Activated CD4-positive, alpha-beta memory T cell treated with anti-CD3 and anti-CD28 coated beads for 36 hours (primary cell): Measurements from ENCODE around the gene TRMU. TPM values are rescaled to one million over a fixed set of nuclear protein-coding genes. Genes with fewer than 3 reads are reported as not detected.

Experiments used
- CTCF ChIA-PET: fragments of 350-600 bp; sonication (Branson Sonifier 250); formaldehyde crosslinking; loops from one replicate; lab custom pipeline; 2021; ENCODE audit warnings: antibody characterized with exemption, inconsistent platforms; lab: Charles Lee
- POLR2A ChIA-PET: fragments of 350-600 bp; sonication (Branson Sonifier 250); formaldehyde crosslinking; loops from one replicate; lab custom pipeline; 2021; ENCODE audit warnings: antibody characterized with exemption; lab: Charles Lee
- DNase-seq: peaks from one replicate; pipeline ENCODE4 v3.0.0-alpha.2; 2020
- H3K27ac Mint-ChIP-seq: one replicate; pipeline ENCODE4 v1.8.0; 2021; ENCODE audit warnings: mixed read lengths
- H3K27me3 Mint-ChIP-seq: one replicate; pipeline ENCODE4 v1.8.0; 2021; ENCODE audit warnings: mixed read lengths
- H3K36me3 Mint-ChIP-seq: one replicate; pipeline ENCODE4 v1.8.0; 2021; ENCODE audit warnings: mixed read lengths
- H3K4me1 Mint-ChIP-seq: one replicate; pipeline ENCODE4 v1.8.0; 2021; ENCODE audit warnings: low read depth, mixed read lengths
- H3K4me3 Mint-ChIP-seq: one replicate; pipeline ENCODE4 v1.8.0; 2021; ENCODE audit warnings: mild to moderate bottlenecking, mixed read lengths
- H3K9me3 Mint-ChIP-seq: one replicate; pipeline ENCODE4 v1.8.0; 2021; ENCODE audit warnings: mixed read lengths
- intact Hi-C: fragments of 100-400 bp; cut with micrococcal nuclease; formaldehyde crosslinking; loops from one replicate; pipeline ENCODE4 v1.15.1; 2023
- total RNA-seq, 2 experiments: library from RNA; stranded (reverse); gene quantifications; one replicate each; pipeline ENCODE4 v1.2.3, GENCODE V29; 2021

The TRMU gene
- total RNA-seq, 2 experiments from 2014 or later, result 61.3 to 63.2 TPM

DNA sequence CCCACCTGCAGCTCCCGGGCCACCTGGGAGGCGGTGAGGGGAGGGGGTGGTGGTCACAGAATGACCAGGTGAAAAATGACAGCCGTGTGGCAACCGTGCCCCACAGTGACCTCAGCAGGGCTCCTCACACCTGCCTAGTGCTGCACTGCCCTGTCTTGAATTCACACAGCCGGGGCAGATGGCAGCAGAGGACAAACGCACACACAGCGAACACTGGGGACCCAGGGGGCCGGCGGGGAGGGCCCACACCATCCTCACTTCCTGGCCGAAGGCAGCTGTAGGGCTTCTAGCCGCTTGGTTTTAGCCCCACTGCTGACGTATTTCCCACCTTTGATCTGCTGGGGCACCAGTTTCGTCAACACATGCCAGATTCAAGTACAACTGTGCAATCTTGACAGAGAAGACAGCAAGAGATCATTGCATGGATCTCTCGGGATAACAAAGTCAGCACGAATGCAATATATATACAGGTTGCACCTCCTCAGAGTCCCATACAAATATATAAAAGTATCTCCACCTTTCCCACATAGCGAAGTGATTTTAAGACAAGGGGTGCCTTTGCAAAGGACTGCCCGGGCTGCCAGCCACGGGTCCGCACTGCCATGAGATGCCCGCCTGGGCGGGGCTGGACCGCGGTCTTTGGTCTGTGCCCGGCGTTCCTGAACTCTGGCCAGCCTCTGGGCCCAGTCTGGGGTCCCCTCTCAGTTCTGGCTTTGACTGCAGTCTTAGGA lies 26.9 kb downstream of the TRMU start:
- Mint-ChIP-seq H3K9me3 (no peaks in the 10 kb centered on the region), H3K36me3 (peaks cover 9% of the 10 kb centered on the region), H3K27ac (no peak overlapping the region), H3K4me1 (peaks cover 2% of the 10 kb centered on the region), H3K4me3 (no peak overlapping the region), H3K27me3 (peaks cover 2% of the 10 kb centered on the region)
- ChIA-PET POLR2A (no interaction called here), CTCF (interaction anchor here (1.0 to 1.4 kb wide), 2 partner anchors 179 to 201 kb away, joined by 3 to 4 read pairs; no protein-coding TSS in a partner anchor)
- no peak for DNase-seq
- intact Hi-C loops, result no loop called here

DNA sequence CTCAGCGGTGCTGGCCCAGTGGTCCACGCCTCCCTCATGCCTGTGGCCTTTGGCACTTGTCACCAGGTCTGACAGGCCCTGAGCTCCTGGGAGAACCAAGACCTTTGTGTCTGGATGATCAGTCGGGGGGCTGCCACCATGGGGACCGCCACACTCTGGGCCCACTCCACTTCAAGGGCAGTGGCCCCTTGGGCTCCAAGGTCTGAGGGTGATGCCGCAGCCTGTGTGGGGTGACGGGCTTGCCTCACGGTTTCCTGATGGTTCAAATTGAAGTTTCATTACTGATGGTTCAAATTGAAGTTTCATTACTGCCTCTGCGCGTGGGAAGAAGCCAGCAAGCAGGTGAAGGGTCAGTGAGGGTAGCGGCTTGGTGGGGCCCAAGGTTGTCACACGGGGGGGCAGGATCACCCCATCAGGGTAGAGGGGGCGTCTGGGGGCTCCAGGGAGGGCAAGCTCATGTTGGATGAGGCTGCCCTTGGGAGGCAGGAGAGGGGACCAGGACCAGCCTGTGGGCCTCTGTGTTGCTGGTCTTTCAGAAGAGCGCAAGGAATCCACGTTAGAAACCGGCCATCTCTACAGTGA lies 27.5 kb downstream of the TRMU start:
- CTCF ChIA-PET, result interaction anchor here (1.4 kb wide), 1 partner anchor 179 kb away, joined by 4 read pairs; no protein-coding TSS in a partner anchor
- intact Hi-C loops, result no loop called here
- peaks cover 2% of the 10 kb centered on the region for H3K27me3 Mint-ChIP-seq
- peaks cover 2% of the 10 kb centered on the region for H3K4me1 Mint-ChIP-seq
- no peak overlapping the region for H3K27ac Mint-ChIP-seq
- no peaks in the 10 kb centered on the region for H3K9me3 Mint-ChIP-seq
- DNase-seq, result no peak
- no peak overlapping the region for H3K4me3 Mint-ChIP-seq
- peaks cover 6% of the 10 kb centered on the region for H3K36me3 Mint-ChIP-seq
- POLR2A ChIA-PET, result no interaction called here

DNA sequence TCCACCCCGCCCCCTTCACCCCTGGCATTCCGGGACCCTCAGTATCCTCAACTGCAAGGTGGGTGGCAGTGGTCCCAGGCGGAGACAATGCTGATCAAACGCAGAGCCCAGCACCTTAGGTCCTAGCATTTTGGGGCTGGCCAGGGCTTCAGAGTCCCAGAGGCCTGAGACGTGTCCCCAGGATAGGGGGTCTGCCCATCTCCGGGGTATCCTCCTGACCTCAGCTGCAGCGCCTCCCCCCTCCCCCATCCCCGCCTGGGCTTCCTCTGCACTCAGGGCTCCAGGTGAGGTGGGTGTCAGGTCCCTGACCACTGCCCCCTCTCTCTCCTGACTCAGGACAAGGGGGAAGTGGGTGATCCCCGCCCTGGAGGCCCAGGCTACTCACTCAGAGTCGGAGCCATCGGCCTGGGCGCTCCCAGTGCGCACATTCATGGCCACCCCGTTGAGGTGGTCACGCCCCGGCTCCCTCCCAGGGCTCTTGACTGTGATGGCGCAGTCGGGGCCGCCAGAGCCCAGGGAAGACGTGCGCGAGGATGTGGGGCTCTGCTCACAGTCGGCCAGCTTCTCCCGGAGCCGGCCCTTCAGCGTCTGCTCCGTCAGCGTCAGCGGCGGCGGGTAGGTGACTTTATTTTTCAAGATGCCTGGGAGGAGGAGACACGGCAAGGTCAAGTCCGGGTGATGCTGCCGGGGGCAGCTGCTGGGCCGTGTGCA lies 28.3 kb downstream of the TRMU start:
- DNase-seq, result no peak
- CTCF ChIA-PET, result interaction anchor here (1.4 kb wide), 1 partner anchor 178 kb away, joined by 4 read pairs; no protein-coding TSS in a partner anchor
- H3K4me3 Mint-ChIP-seq, result no peak overlapping the region
- H3K4me1 Mint-ChIP-seq, result peaks cover 2% of the 10 kb centered on the region
- H3K27ac Mint-ChIP-seq, result no peak overlapping the region
- peaks cover 2% of the 10 kb centered on the region for H3K27me3 Mint-ChIP-seq
- intact Hi-C loops, result no loop called here
- H3K36me3 Mint-ChIP-seq, result peaks cover 2% of the 10 kb centered on the region
- H3K9me3 Mint-ChIP-seq, result no peaks in the 10 kb centered on the region
- POLR2A ChIA-PET, result no interaction called here

DNA sequence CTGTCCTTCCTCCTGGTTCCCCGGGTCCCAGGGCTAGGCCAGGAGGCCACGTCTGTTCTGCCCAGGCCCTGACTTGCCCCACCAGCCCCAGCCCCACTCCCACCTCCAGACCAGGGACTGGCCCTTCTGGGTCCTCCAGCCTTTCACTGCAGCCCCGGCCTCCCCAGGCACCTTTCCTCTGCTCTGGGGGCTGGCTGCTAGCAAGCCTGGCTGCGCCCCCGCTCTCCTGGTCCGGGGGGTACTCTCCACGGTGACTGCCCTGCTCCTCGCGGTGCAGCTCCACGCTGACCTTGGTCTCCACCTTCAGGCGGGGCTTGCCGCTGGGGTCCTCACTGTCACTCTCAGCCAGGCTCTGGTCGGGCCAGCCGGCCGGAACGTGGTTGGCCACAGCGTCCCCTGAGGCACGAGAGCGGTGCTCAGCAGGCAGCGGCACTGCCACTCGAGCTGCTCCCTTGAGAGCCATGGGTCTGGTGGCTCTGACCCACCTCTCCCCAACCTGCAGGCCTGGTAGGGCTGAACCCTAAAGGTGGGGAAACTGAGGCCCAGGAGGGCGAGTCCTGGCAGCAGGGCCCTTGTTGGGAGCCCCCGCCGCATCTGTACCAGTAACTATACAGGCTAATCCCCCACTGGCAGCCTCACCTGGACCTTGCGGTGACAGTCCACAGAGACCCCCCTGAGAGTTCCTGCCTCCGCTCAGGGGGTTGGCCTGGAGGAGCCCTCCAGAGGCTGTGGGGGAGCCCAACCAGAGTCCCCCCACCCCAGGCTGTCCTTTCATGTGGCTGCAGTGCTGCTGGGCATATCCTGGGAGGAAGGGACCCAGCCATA lies 29.0 kb downstream of the TRMU start:
- no peak overlapping the region for H3K27ac Mint-ChIP-seq
- H3K4me1 Mint-ChIP-seq, result peaks cover 2% of the 10 kb centered on the region
- peaks cover 2% of the 10 kb centered on the region for H3K27me3 Mint-ChIP-seq
- H3K4me3 Mint-ChIP-seq, result no peak overlapping the region
- DNase-seq, result no peak
- ChIA-PET POLR2A (no interaction called here), CTCF (interaction anchor here (0.6 to 1.4 kb wide), 2 partner anchors 28 to 177 kb away, joined by 3 to 4 read pairs; no protein-coding TSS in a partner anchor)
- intact Hi-C loops, result no loop called here
- no peaks in the 10 kb centered on the region for H3K9me3 Mint-ChIP-seq
- H3K36me3 Mint-ChIP-seq, result no peaks in the 10 kb centered on the region

DNA sequence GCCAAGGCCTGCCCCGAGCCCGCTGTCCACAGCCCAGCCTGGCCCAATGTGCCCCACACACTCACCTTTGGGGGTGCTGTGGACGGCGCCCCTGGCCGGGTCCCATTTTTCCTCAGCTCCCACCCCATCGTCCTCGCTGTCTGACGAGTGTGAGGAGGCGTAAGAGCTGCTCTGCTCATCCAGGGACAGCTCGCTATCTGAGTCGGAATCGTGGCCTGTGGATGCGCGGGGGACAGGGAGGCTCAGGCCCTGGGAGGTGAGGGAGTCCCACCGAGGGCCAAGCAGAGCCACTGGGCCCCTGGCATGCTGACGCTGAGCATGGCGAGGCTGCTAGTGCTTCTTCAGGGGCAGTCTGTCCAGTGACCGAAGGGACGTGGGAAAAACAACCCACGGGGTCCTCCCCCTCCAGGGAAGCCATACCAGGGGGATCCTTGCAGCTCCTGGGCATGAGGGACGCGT lies 29.7 kb downstream of the TRMU start:
- intact Hi-C loops, result no loop called here
- H3K36me3 Mint-ChIP-seq, result no peaks in the 10 kb centered on the region
- no peaks in the 10 kb centered on the region for H3K9me3 Mint-ChIP-seq
- ChIA-PET CTCF (interaction anchor here (0.6 to 5.4 kb wide), 2 partner anchors 27 to 176 kb away, joined by 3 to 111 read pairs; no protein-coding TSS in a partner anchor), POLR2A (no interaction called here)
- peaks cover 2% of the 10 kb centered on the region for H3K27me3 Mint-ChIP-seq
- no peak for DNase-seq
- peaks cover 3% of the 10 kb centered on the region for H3K4me1 Mint-ChIP-seq
- no peak overlapping the region for H3K4me3 Mint-ChIP-seq
- no peak overlapping the region for H3K27ac Mint-ChIP-seq

DNA sequence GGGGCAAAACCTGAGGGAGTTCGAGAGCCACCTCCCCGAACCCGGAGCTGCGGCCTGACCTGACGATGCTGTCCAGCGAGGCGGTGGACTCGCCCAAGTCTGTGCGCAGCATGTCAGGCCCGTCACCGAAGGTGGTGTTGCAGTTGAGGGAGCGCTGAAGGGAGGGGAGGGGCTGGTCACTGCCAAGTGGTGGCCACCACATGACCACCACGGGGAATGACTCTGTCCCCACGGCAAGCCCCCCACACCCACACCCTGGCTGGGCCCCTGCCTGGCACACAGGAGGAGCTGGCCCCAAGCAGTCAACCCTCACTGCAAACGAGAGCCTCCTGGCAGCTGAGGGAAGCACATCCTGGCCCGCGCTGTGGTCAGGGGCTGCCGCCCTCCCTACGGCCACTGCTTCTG lies 30.8 kb downstream of the TRMU start:
- no peak for DNase-seq
- H3K4me3 Mint-ChIP-seq, result no peak overlapping the region
- ChIA-PET POLR2A (no interaction called here), CTCF (interaction anchor here (0.5 to 5.4 kb wide), 2 partner anchors 174 to 329 kb away, joined by 3 to 111 read pairs; no protein-coding TSS in a partner anchor)
- H3K4me1 Mint-ChIP-seq, result peaks cover 11% of the 10 kb centered on the region
- intact Hi-C loops, result no loop called here
- H3K36me3 Mint-ChIP-seq, result no peaks in the 10 kb centered on the region
- H3K9me3 Mint-ChIP-seq, result no peaks in the 10 kb centered on the region
- H3K27ac Mint-ChIP-seq, result no peak overlapping the region
- peaks cover 3% of the 10 kb centered on the region for H3K27me3 Mint-ChIP-seq

DNA sequence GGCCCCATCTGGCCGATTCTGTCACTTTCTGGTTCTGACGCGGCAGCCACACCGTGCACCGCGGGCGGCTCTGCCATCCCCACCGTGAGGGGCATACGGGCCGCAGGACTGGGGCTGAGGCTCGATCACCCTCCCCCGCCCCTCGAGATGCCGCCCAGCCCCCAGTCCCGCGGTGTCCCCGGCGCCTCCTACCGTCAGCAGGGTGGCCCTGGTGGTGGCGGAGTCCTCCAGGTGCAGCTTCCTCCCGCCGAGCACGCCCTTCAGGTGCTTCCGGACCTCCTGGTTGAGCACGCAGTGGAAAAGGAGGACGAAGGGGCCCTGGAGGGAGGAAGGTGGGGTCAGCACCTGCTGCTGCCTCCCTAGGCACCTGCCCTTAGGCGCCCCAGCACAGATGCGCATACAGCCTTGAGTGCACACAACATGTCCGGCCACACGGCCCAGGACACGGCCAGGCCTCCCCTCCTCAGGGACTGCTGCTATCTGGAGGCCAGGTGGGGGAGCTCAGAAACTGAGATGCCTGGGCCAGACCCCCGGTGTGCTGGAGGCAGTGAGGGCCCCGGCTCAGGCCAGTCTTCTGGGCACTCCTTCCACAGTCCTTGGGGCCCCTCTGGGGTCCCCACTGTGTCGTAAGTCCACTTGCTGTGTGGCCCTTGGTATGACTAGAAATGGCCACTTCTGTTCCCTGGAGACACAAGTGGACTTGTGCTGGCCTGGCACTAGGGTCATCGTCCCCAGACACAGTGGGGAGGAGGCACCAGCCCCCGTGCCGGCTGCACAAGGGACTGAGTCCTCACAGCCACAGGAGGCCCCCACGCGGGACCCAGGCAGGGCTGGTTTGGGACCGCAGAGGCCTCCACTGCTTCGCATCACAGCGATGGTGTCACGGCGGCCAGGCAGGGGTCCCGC lies 31.5 kb downstream of the TRMU start:
- intact Hi-C loops, result loop anchor here (1.0 kb wide), 1 partner anchor 175 kb away; no protein-coding TSS in a partner anchor
- H3K4me1 Mint-ChIP-seq, result peaks cover 13% of the 10 kb centered on the region
- H3K4me3 Mint-ChIP-seq, result no peak overlapping the region
- no peaks in the 10 kb centered on the region for H3K36me3 Mint-ChIP-seq
- H3K27ac Mint-ChIP-seq, result no peak overlapping the region
- no peak for DNase-seq
- ChIA-PET CTCF (interaction anchor here (0.5 to 5.4 kb wide), 39 partner anchors 9 to 1000 kb away, joined by 3 to 111 read pairs (median 3); partner anchors contain the start of gene TRMU), POLR2A (no interaction called here)
- H3K27me3 Mint-ChIP-seq, result peaks cover 3% of the 10 kb centered on the region
- H3K9me3 Mint-ChIP-seq, result no peaks in the 10 kb centered on the region

DNA sequence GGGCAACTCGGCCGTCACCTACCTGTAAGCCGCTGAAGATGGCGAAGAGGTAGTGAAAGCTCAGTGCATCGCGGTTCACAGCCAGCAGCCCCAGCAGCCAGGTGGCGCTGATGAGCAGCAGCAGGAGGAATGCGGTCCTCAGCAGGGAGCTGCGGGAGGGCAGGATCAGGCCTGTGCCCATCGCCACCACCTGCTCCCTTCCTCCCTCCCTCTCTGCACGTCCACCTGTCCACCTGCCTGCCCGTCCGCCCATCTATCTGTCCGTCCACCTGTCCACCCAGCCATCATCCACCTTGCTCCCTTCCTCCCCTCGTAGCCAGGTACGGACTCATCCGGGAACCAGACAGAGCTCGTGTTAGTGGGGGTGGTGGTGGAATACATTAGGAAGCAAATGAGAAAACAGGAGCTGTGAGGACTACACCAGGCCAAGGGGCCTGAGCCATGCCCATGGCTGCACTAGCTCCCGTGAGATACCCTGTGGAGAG lies 32.2 kb downstream of the TRMU start:
- H3K27ac Mint-ChIP-seq, result no peak overlapping the region
- ChIA-PET POLR2A (no interaction called here), CTCF (interaction anchor here (0.6 to 5.4 kb wide), 41 partner anchors 8 to 1001 kb away, joined by 3 to 111 read pairs (median 3); partner anchors contain the start of gene TRMU)
- no peaks in the 10 kb centered on the region for H3K36me3 Mint-ChIP-seq
- H3K4me1 Mint-ChIP-seq, result peaks cover 12% of the 10 kb centered on the region
- H3K9me3 Mint-ChIP-seq, result no peaks in the 10 kb centered on the region
- peaks cover 4% of the 10 kb centered on the region for H3K27me3 Mint-ChIP-seq
- intact Hi-C loops, result loop anchor here (1.0 kb wide), 1 partner anchor 175 kb away; no protein-coding TSS in a partner anchor
- H3K4me3 Mint-ChIP-seq, result no peak overlapping the region
- peak; percentile 78 for DNase-seq

DNA sequence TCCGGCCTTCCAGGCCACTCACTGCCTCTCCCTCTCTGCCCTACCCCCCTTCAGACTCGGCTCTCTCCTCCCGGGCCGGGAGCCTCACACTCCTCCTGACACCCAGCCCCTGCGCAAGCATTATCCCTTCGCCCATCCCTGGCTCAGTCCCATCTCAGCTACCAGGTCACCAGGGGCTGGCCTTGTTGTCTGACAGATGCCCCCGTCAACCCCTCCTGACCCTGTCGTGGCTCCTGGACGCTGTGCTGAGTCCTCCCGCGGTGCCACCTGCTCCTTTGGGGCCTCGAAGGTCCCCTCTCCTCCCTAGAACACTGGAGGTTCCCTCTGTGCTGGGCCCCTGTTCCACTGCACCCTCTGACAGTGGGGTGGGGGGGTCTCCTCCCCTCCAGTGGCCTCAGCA lies 32.9 kb downstream of the TRMU start:
- H3K4me3 Mint-ChIP-seq, result no peak overlapping the region
- peaks cover 16% of the 10 kb centered on the region for H3K4me1 Mint-ChIP-seq
- POLR2A ChIA-PET, result no interaction called here
- H3K27me3 Mint-ChIP-seq, result peaks cover 8% of the 10 kb centered on the region
- no peaks in the 10 kb centered on the region for H3K9me3 Mint-ChIP-seq
- no peak overlapping the region for H3K27ac Mint-ChIP-seq
- CTCF ChIA-PET, result interaction anchor here (0.7 to 5.4 kb wide), 21 partner anchors 10 to 207 kb away, joined by 3 to 111 read pairs (median 4); partner anchors contain the start of gene TRMU
- DNase-seq, result no peak
- intact Hi-C loops, result no loop called here
- no peaks in the 10 kb centered on the region for H3K36me3 Mint-ChIP-seq

DNA sequence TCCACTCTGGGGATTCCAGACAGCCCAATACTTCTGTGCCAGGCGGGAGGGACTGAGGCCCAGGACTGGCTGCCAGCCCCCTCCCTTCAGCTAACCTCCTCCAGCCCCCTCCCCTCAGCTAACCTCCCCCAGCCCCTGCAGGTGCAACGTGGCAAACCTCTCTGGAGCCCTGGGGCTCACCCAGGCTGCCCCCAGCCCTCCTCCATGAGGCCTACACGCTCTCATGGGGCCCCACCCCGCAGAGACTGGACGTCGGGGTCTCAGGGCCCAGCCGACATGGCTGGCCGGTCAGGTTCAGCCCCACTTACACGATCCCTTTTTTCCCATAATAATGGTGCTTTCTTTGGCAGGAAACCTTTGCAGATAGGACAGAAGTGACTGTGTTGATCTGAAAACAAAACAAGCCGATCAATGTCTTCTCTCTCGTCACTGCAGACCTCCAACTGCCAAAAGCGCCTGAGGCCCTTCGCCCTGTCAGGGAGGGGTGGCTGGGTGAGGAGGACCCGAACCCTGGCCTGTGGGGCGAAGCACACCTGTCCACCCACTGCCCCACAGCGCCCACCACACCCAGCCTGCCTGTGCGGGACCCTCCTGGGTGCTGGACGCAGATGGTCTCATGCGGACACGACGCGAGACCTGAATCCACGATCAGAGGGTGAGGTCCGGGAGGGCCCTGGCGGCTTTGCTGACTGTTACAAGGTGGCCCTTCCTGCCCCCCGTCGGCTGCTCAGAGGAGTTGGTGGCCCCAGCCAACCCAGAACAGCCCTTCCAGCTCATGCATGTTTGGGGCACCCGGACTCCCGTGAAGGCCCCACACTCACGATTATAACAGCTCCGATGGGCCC lies 33.6 kb downstream of the TRMU start:
- no peak for DNase-seq
- no peaks in the 10 kb centered on the region for H3K36me3 Mint-ChIP-seq
- peaks cover 21% of the 10 kb centered on the region for H3K4me1 Mint-ChIP-seq
- POLR2A ChIA-PET, result no interaction called here
- no peak overlapping the region for H3K4me3 Mint-ChIP-seq
- CTCF ChIA-PET, result interaction anchor here (5.4 kb wide), 1 partner anchor 172 kb away, joined by 111 read pairs; no protein-coding TSS in a partner anchor
- H3K27me3 Mint-ChIP-seq, result peaks cover 8% of the 10 kb centered on the region
- no peak overlapping the region for H3K27ac Mint-ChIP-seq
- intact Hi-C loops, result no loop called here
- H3K9me3 Mint-ChIP-seq, result no peaks in the 10 kb centered on the region
